ENCODE measurements around the gene RFC4.
"Not testable (repeated sequence)": the region's sequence is repeated elsewhere in the genome, so short reads cannot be mapped to it uniquely, and the experiment has no call there.

Gene RFC4, protein sequence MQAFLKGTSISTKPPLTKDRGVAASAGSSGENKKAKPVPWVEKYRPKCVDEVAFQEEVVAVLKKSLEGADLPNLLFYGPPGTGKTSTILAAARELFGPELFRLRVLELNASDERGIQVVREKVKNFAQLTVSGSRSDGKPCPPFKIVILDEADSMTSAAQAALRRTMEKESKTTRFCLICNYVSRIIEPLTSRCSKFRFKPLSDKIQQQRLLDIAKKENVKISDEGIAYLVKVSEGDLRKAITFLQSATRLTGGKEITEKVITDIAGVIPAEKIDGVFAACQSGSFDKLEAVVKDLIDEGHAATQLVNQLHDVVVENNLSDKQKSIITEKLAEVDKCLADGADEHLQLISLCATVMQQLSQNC

DNA sequence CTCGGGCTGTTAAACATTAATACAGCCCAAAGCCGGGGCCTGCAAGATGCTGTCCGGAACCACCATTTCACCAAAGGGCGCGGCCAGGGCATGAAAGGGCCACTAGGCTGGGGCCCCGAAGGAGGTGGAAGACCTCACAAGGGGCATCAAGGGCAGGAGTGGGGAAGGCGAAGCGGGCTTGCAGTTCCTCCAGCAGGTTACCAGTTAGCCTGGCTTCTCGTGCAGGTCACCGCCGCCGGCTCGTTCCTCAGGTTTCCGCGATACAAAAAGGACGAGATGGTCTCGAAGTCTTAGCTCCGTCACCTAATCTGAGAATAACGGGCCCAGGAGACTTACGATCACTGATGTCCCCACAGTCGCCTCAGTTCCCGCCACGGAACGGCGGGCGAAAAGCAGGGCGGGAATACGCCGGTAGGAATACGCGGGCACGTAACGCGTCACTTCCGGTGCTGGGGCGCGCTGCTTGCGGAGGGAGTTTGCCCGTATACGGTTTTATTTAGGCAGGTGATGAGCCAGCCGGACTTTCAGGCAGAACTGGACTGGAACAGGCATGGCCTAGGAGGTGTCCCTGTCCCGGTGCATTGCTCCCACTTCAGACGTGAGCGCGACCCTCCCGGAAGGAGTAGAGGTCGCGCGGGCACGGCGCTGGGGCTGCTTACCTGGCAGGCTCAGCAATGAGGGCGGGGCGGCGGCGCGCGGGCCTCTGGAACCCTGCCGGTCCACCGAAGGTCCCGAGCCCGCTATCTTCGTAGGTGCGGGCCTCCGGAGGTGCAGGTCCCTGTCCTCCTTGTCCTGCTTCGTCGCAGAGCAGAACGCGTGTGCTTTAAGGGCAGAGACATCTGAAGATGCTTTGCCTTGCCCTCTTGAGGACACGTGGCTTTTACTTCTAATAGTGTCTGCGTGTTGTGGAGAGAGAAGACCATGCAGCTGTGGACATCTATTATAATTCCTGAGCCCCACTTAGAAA is at the start of gene RFC4:
Gene RFC4, minus strand, starts transcription at position 394 of the 967 bp plus-strand sequence. CDS start 1,769 bp downstream, outside the sequence.
- H3K9me3 ChIP-seq (ENCODE audit: low read depth, low read length): no peaks in the 10 kb centered on the region
- peaks cover 35% of the 10 kb centered on the region for H3K36me3 ChIP-seq (ENCODE audit: insufficient read depth, low read length)
- peak within 1 kb of the TSS; percentile 89 for H3K4me3 ChIP-seq
- DNase-seq (ENCODE audit: low read depth, low spot score): no peak
- peak; percentile 67 for TF ChIP-seq FOXP2 (optimal IDR thresholded peaks at IDR 0.05; ENCODE audit: control extremely low read depth, extremely low read length, insufficient read depth)
- TF ChIP-seq POLR2AphosphoS5 (IDR thresholded peaks at IDR 0.05; ENCODE audit: borderline replicate concordance, low read depth, low read length): peak; percentile 98
- no peak for TF ChIP-seq EZH2 (IDR thresholded peaks at IDR 0.05)
- H3K9ac ChIP-seq (ENCODE audit: insufficient read length): peak within 1 kb of the TSS; percentile 96
- peak within 1 kb of the TSS; percentile 69 for H3K27ac ChIP-seq

DNA sequence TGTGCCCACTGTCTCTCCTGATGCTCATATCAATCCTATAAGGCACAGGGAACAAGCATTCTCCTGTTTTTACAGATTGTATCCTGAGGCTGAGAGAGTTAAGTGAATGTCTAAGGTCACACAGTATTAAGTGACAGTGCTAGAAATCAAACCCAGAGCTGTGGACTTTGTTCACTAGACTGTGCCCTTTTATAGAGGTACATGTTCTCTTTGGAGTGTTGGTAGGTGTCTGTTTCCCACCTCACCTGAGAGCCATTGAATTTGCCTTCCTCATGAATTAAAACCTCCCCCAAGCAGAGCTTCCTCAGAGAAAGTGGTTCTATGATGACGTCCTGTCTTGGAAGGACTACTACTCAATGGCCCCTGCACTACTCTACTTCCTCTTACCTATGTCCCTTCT is 48.7 kb upstream of the RFC4 start:
- Histone ChIP-seq H3K36me3 (ENCODE audit: insufficient read depth, low read length) (no peaks in the 10 kb centered on the region), H3K4me3 (no peak overlapping the region), H3K27ac (no peak overlapping the region), H3K9me3 (ENCODE audit: low read depth, low read length) (no peaks in the 10 kb centered on the region; the same call in 1 of the 2 replicates), H3K9ac (ENCODE audit: insufficient read length) (no peak overlapping the region)
- no peak for TF ChIP-seq FOXP2 (optimal IDR thresholded peaks at IDR 0.05; ENCODE audit: control extremely low read depth, extremely low read length, insufficient read depth)
- no peak for TF ChIP-seq POLR2AphosphoS5 (IDR thresholded peaks at IDR 0.05; ENCODE audit: borderline replicate concordance, low read depth, low read length)
- TF ChIP-seq EZH2 (IDR thresholded peaks at IDR 0.05): no peak
- DNase-seq (ENCODE audit: low read depth, low spot score): no peak

DNA sequence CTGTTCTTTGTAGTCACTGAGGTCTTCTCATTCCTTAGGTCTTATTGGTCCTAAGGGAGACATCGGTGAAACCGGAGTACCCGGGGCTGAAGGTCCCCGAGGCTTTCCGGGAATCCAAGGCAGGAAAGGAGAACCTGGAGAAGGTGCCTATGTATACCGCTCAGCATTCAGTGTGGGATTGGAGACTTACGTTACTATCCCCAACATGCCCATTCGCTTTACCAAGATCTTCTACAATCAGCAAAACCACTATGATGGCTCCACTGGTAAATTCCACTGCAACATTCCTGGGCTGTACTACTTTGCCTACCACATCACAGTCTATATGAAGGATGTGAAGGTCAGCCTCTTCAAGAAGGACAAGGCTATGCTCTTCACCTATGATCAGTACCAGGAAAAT is 47.9 kb upstream of the RFC4 start:
- no peaks in the 10 kb centered on the region for H3K36me3 ChIP-seq (ENCODE audit: insufficient read depth, low read length)
- TF ChIP-seq POLR2AphosphoS5 (IDR thresholded peaks at IDR 0.05; ENCODE audit: borderline replicate concordance, low read depth, low read length) (no peak), FOXP2 (optimal IDR thresholded peaks at IDR 0.05; ENCODE audit: control extremely low read depth, extremely low read length, insufficient read depth) (no peak), EZH2 (IDR thresholded peaks at IDR 0.05) (no peak)

DNA sequence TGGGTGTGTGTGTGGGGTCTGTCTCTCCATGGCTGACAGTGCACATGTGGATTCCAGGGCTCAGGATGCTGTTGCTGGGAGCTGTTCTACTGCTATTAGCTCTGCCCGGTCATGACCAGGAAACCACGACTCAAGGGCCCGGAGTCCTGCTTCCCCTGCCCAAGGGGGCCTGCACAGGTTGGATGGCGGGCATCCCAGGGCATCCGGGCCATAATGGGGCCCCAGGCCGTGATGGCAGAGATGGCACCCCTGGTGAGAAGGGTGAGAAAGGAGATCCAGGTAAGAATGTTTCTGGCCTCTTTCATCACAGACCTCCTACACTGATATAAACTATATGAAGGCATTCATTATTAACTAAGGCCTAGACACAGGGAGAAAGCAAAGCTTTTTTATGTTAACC is 46.7 kb upstream of the RFC4 start:
- no peak overlapping the region for H3K9ac ChIP-seq (ENCODE audit: insufficient read length)
- TF ChIP-seq EZH2 (IDR thresholded peaks at IDR 0.05) (no peak), FOXP2 (optimal IDR thresholded peaks at IDR 0.05; ENCODE audit: control extremely low read depth, extremely low read length, insufficient read depth) (no peak), POLR2AphosphoS5 (IDR thresholded peaks at IDR 0.05; ENCODE audit: borderline replicate concordance, low read depth, low read length) (no peak)
- no peak for DNase-seq (ENCODE audit: low read depth, low spot score)
- no peak overlapping the region for H3K27ac ChIP-seq
- no peaks in the 10 kb centered on the region for H3K36me3 ChIP-seq (ENCODE audit: insufficient read depth, low read length)
- no peak overlapping the region for H3K4me3 ChIP-seq
- no peaks in the 10 kb centered on the region for H3K9me3 ChIP-seq (ENCODE audit: low read depth, low read length)

More for the DNA sequence above, 47.9 kb upstream of the RFC4 start:
- Histone ChIP-seq H3K4me3 (no peak overlapping the region), H3K9me3 (ENCODE audit: low read depth, low read length) (no peaks in the 10 kb centered on the region), H3K9ac (ENCODE audit: insufficient read length) (no peak overlapping the region), H3K27ac (no peak overlapping the region)
- no peak for DNase-seq (ENCODE audit: low read depth, low spot score)

DNA sequence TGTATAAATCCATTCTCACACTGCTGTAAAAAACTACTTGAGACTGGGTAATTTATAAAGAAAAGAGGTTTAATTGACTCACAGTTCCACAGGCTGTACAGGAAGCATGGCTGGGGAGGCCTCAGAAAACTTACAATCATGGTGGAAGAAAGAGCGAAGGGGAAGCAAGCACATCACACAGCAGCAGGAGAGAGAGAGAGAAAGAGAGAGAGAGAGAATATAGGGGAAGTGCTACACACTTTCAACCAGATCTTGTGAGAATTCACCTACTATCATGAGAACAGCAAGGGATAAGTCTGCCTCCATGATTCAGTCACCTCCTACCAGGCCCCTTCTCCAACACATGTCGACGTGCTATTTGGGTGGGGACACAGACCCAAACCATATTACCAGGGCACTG is 45.6 kb upstream of the RFC4 start:
- not testable (repeated sequence) for H3K9me3 ChIP-seq (ENCODE audit: low read depth, low read length); H3K36me3 ChIP-seq (ENCODE audit: insufficient read depth, low read length); H3K4me3 ChIP-seq; H3K9ac ChIP-seq (ENCODE audit: insufficient read length); DNase-seq (ENCODE audit: low read depth, low spot score); H3K27ac ChIP-seq

DNA sequence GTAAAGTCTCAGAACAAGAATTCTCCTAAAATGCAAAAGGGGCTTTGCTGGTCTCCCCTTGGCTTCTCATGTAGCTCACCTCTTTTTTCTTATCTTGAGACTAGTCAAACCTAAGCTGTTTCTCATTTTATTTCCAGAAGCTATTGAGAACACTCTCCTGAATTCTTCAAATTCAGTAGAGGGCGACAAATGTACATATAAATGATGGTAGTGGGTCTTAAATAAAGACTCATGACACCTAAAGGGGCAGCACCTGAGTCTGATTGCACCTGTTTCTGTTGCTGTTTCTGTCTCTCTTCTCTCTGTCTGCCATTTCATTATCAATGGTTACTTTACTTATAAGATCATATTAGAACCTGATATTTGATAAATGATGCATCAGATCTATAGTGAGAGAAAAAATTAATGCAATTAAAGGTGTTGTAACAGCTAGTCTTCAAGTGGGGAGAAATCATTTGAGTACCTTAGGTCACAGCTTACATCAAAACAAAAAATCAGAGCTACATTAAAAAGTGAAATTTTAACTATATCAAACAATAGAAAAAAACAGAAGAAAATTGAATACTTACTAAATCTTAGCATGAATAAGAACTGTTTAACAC is 43.2 kb upstream of the RFC4 start:
- no peak overlapping the region for H3K27ac ChIP-seq
- peak; percentile 40 for DNase-seq (ENCODE audit: low read depth, low spot score)
- no peak overlapping the region for H3K9ac ChIP-seq (ENCODE audit: insufficient read length)
- no peaks in the 10 kb centered on the region for H3K9me3 ChIP-seq (ENCODE audit: low read depth, low read length)
- no peak overlapping the region for H3K4me3 ChIP-seq
- no peaks in the 10 kb centered on the region for H3K36me3 ChIP-seq (ENCODE audit: insufficient read depth, low read length)
- no peak for TF ChIP-seq FOXP2 (optimal IDR thresholded peaks at IDR 0.05; ENCODE audit: control extremely low read depth, extremely low read length, insufficient read depth)
- no peak for TF ChIP-seq POLR2AphosphoS5 (IDR thresholded peaks at IDR 0.05; ENCODE audit: borderline replicate concordance, low read depth, low read length)
- TF ChIP-seq EZH2 (IDR thresholded peaks at IDR 0.05): no peak

DNA sequence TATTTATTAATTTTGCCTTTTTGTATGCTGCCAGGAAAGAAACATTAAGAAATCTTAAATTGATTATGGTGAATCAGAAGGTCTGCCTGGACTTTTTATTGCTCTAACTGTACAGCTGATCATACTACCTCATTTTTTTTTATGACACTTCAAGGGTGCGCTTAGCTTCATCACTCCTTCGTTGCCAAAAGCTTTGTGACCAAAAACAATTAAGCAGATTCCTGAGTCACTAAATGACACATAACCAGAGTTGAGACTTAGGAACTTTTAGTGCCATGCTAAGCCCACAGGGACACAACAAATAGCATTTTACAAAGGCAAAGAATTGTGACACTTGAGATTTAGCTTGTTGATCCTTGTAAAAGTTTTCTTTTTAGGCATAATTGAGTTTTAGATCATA is 41.2 kb upstream of the RFC4 start:
- no peak for TF ChIP-seq FOXP2 (optimal IDR thresholded peaks at IDR 0.05; ENCODE audit: control extremely low read depth, extremely low read length, insufficient read depth)
- no peak overlapping the region for H3K27ac ChIP-seq
- H3K4me3 ChIP-seq: no peak overlapping the region
- DNase-seq (ENCODE audit: low read depth, low spot score): no peak
- H3K36me3 ChIP-seq (ENCODE audit: insufficient read depth, low read length): no peaks in the 10 kb centered on the region
- no peaks in the 10 kb centered on the region for H3K9me3 ChIP-seq (ENCODE audit: low read depth, low read length)
- no peak overlapping the region for H3K9ac ChIP-seq (ENCODE audit: insufficient read length)

DNA sequence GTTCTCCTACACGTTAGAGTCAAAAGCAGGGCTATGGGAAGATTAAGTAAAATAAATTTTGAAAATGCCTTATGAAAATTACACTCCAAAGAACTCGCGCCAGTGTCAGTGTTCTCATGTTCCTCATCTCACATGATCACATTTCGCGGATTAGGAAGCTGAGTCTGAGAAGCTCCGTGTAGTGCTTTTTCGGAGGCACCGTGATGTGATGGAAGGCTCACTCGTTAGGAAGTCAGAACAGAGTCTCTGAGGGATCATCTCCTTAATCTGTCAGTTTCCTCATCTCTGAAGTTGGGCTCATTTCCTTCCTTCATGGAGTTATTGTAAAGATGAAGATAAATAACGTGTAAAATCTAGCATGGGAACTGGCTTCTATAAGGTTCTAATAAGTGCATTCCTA is 39.5 kb upstream of the RFC4 start:
- no peak overlapping the region for H3K9ac ChIP-seq (ENCODE audit: insufficient read length)

More for the DNA sequence above, 39.5 kb upstream of the RFC4 start:
- Histone ChIP-seq H3K4me3 (no peak overlapping the region), H3K36me3 (ENCODE audit: insufficient read depth, low read length) (no peaks in the 10 kb centered on the region), H3K27ac (no peak overlapping the region), H3K9me3 (ENCODE audit: low read depth, low read length) (no peaks in the 10 kb centered on the region)
- DNase-seq (ENCODE audit: low read depth, low spot score): no peak
- TF ChIP-seq FOXP2 (optimal IDR thresholded peaks at IDR 0.05; ENCODE audit: control extremely low read depth, extremely low read length, insufficient read depth) (no peak), EZH2 (IDR thresholded peaks at IDR 0.05) (no peak), POLR2AphosphoS5 (IDR thresholded peaks at IDR 0.05; ENCODE audit: borderline replicate concordance, low read depth, low read length) (no peak)
